Immature natural killer cell (primary cell): ENCODE data around the gene LALBA. TPM values are rescaled to one million over a fixed set of nuclear protein-coding genes. Genes with fewer than 3 reads are reported as not detected.

Source experiments
- polyA plus RNA-seq, 3 donors: library from polyadenylated mRNA; unstranded; fragments of 300-500 nt; fragmentation: Illumina TruSeq; gene quantifications; one replicate each; pipeline ENCODE4 v1.2.3, GENCODE V29; 2021

LALBA gene
- polyA plus RNA-seq, 3 donors from 2014 or later, result not detected

Other genes starting within 250 kb of the LALBA start
- gene ZNF641, start 219.1 kb downstream of the LALBA start, polyA plus RNA-seq, result 10 to 100 TPM in 2 of 3 donors, 1 to 10 TPM in 1; 9.4 to 26.3 (median 14.5) TPM
- gene ANP32D, start 97.5 kb downstream of the LALBA start, polyA plus RNA-seq, result not detected
- not detected for gene C12orf54, start 87.5 kb downstream of the LALBA start, polyA plus RNA-seq
- gene OR8S1, start 44.4 kb downstream of the LALBA start, polyA plus RNA-seq, result not detected
- 10 to 100 TPM; 36.7 to 51.4 (median 40.1) TPM for gene KANSL2, start 112.2 kb upstream of the LALBA start, polyA plus RNA-seq
- 10 to 100 TPM in 1 of 3 donors, 1 to 10 TPM in 2; 5.5 to 27.1 (median 9.6) TPM for gene CCNT1, start 146.7 kb upstream of the LALBA start, polyA plus RNA-seq
- not detected for gene ADCY6, start 219.0 kb upstream of the LALBA start, polyA plus RNA-seq
- gene CACNB3, start 248.4 kb upstream of the LALBA start, polyA plus RNA-seq, result 1 to 10 TPM in 2 of 3 donors, under 1 TPM in 1; 0.66 to 2.1 (median 1.4) TPM